ENCODE data around the gene CFB.
"Not testable (repeated sequence)": the region's sequence is repeated elsewhere in the genome, so short reads cannot be mapped to it uniquely, and the experiment has no call there.

Gene CFB

DNA sequence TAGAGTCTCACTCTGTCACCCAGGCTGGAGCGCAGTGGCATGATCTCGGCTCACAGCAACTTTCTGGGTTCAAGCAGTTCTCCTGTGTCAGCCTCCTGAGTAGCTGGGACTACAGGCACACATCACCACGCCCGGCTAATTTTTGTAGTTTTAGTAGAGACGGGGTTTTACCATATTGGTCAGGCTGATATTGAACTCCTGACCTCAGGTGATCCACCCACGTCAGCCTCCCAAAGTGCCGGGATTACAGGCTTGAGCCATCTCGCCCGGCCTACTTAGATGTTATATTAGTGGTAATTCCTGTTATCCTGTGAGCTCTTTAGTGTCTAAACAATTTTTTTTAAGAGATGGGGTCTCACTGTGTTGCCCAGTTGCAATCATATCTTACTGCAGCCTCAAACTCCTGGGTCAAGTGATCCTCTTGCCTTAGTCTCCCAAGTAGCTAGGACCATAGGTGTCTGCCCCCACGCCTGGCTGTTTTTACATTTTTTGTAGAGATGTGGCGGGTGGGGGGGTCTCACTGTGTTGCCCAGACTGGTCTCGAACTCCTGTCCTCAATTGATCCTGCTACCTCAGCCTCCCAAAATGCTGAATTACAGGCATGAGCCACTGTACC is 32.0 kb downstream of the CFB start:
- TF ChIP-seq SPI1 (IDR thresholded peaks at IDR 0.05; ENCODE audit: borderline replicate concordance, low read depth) (no peak), REST (IDR thresholded peaks at IDR 0.05; ENCODE audit: insufficient replicate concordance, low read depth) (no peak), POLR2AphosphoS5 (IDR thresholded peaks at IDR 0.05; ENCODE audit: low read depth) (no peak), CTCF (IDR thresholded peaks at IDR 0.05; ENCODE audit: insufficient read depth, low read length) (no peak), GABPA (IDR thresholded peaks at IDR 0.05; ENCODE audit: low read depth) (no peak)
- DNase-seq (ENCODE audit: low read depth in 1 of 2, low spot score in 1 of 2) = no peak
- H3K4me3 ChIP-seq (replicated peaks; ENCODE audit: insufficient read depth, low read length) = no peak overlapping the region
- no peaks in the 10 kb centered on the region for H3K27me3 ChIP-seq (ENCODE audit: insufficient read depth, poor library complexity, severe bottlenecking)
- no peak overlapping the region for H3K27ac ChIP-seq (replicated peaks)

- no peaks in the 10 kb centered on the region for H3K27me3 ChIP-seq (ENCODE audit: insufficient read depth, poor library complexity, severe bottlenecking)
- H3K4me3 ChIP-seq (replicated peaks; ENCODE audit: insufficient read depth, low read length) = no peak overlapping the region
- no peak for TF ChIP-seq POLR2AphosphoS5 (IDR thresholded peaks at IDR 0.05; ENCODE audit: low read depth)
- no peak for TF ChIP-seq SPI1 (IDR thresholded peaks at IDR 0.05; ENCODE audit: borderline replicate concordance, low read depth)
- TF ChIP-seq CTCF (IDR thresholded peaks at IDR 0.05; ENCODE audit: insufficient read depth, low read length) = no peak
- TF ChIP-seq GABPA (IDR thresholded peaks at IDR 0.05; ENCODE audit: low read depth) = no peak
- TF ChIP-seq REST (IDR thresholded peaks at IDR 0.05; ENCODE audit: insufficient replicate concordance, low read depth) = no peak
- no peak for DNase-seq (ENCODE audit: low read depth in 1 of 2, low spot score in 1 of 2)
- no peak overlapping the region for H3K27ac ChIP-seq (replicated peaks)
These were observed 32.9 kb downstream of the CFB start for GRCh38 chr6:31978831-31979230.

GRCh38 chr6:31979238-31979898 is 33.5 kb downstream of the CFB start:
- no peak for DNase-seq (ENCODE audit: low read depth in 1 of 2, low spot score in 1 of 2)
- H3K4me3 ChIP-seq (replicated peaks; ENCODE audit: insufficient read depth, low read length) = no peak overlapping the region
- no peak for TF ChIP-seq POLR2AphosphoS5 (IDR thresholded peaks at IDR 0.05; ENCODE audit: low read depth)
- no peaks in the 10 kb centered on the region for H3K27me3 ChIP-seq (ENCODE audit: insufficient read depth, poor library complexity, severe bottlenecking)
- no peak overlapping the region for H3K27ac ChIP-seq (replicated peaks)

- H3K27ac ChIP-seq (replicated peaks); H3K27me3 ChIP-seq (ENCODE audit: insufficient read depth, poor library complexity, severe bottlenecking); H3K4me3 ChIP-seq (replicated peaks; ENCODE audit: insufficient read depth, low read length); DNase-seq (ENCODE audit: low read depth in 1 of 2, low spot score in 1 of 2): not testable (repeated sequence)
These were observed 34.4 kb downstream of the CFB start for GRCh38 chr6:31980195-31980876.

DNA sequence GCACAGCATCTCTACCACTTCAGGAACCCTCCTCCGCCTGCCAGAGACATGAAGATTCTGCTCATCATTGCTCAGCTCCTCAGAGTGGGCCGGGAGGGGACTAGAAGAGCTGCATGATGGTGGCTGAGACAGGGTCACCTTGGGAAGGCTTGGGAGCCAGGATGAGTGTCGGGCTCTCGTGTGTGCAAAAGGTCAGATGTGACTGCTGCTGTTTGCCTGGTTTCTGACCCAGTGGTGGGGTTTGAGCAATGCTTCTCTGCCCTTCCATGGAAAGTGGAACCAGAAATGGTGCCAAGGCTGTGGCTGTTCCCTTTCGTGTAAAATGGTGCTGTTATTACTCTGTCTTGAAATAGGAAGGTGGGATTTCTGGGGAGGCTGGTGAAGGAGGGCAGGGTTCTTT is 35.1 kb downstream of the CFB start:
- H3K27me3 ChIP-seq (ENCODE audit: insufficient read depth, poor library complexity, severe bottlenecking); H3K4me3 ChIP-seq (replicated peaks; ENCODE audit: insufficient read depth, low read length); H3K27ac ChIP-seq (replicated peaks); DNase-seq (ENCODE audit: low read depth in 1 of 2, low spot score in 1 of 2): not testable (repeated sequence)

DNA sequence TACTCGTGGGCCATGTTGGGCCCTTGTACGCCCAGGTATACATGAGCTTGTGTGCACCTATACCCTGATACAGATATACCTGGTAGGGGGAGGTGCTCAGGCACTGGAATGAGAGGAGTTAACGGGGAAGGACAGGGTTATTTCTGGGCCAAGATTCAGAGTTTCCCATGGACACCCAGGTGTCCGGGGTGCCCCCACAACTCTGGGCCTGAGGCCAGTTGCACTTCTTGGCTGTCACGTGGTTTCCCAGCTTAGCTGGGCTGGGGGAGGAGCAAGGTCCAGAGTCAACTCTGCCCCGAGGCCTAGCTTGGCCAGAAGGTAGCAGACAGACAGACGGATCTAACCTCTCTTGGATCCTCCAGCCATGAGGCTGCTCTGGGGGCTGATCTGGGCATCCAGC is 35.8 kb downstream of the CFB start, which contains the start of gene C4A:
TSS of gene C4A (plus strand) at position 314 of the 400 bp plus-strand sequence. CDS start at position 365, 51 bp downstream.
- DNase-seq (ENCODE audit: low read depth in 1 of 2, low spot score in 1 of 2); H3K27me3 ChIP-seq (ENCODE audit: insufficient read depth, poor library complexity, severe bottlenecking); H3K4me3 ChIP-seq (replicated peaks; ENCODE audit: insufficient read depth, low read length); H3K27ac ChIP-seq (replicated peaks): not testable (repeated sequence)

DNA sequence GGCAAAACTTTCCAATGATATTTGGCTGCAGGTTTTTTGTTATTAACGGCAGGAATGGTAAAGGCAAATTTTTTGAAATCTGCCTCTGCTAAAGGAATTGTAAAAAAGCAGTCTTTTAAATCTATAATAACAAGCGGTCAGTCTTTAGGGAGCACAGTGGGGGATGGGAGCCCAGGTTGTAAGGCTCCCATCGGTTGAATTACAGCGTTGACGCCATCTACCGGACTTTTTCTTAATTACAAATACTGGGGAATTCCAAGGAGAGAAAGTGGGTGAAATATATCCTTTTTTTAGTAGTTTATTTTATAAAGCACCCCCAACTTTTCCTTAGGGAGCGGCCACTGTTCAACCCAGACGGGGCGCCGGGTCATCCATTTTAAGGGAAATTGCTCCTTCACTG is 43.5 kb downstream of the CFB start:
- H3K27ac ChIP-seq (replicated peaks); DNase-seq (ENCODE audit: low read depth in 1 of 2, low spot score in 1 of 2); H3K27me3 ChIP-seq (ENCODE audit: insufficient read depth, poor library complexity, severe bottlenecking); H3K4me3 ChIP-seq (replicated peaks; ENCODE audit: insufficient read depth, low read length): not testable (repeated sequence)

DNA sequence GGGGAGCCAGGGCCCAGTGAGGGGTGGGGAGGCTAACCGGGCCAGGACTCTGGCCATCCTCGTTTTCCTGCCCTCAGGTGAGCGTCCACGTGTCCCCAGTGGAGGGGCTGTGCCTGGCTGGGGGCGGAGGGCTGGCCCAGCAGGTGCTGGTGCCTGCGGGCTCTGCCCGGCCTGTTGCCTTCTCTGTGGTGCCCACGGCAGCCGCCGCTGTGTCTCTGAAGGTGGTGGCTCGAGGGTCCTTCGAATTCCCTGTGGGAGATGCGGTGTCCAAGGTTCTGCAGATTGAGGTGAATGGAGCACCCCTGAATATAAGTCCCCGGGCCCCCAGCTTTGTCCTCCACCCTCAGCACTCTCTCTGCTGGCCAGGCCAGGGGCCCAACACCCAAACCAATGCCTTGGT is 48.5 kb downstream of the CFB start:
- not testable (repeated sequence) for DNase-seq (ENCODE audit: low read depth in 1 of 2, low spot score in 1 of 2); H3K27me3 ChIP-seq (ENCODE audit: insufficient read depth, poor library complexity, severe bottlenecking); H3K27ac ChIP-seq (replicated peaks); H3K4me3 ChIP-seq (replicated peaks; ENCODE audit: insufficient read depth, low read length)

Data from HL-60 (cell line).